HFFc6 (cell line): ENCODE measurements around the gene PDILT. TPM values are rescaled to one million over a fixed set of nuclear protein-coding genes. Genes with fewer than 3 reads are reported as not detected.

Experiments used
- DNase-seq: peaks from one replicate; pipeline ENCODE4 v3.0.0-alpha.2; 2018
- H3K27ac Mint-ChIP-seq: 2 replicates; pipeline ENCODE4 v1.8.0; 2020; ENCODE audit warnings: mild to moderate bottlenecking, mixed read lengths
- H3K27me3 Mint-ChIP-seq: 2 replicates; pipeline ENCODE4 v1.8.0; 2021; ENCODE audit warnings: mild to moderate bottlenecking, moderate library complexity, mixed read lengths; ENCODE audit not compliant: insufficient read depth
- H3K36me3 Mint-ChIP-seq: 2 replicates; pipeline ENCODE4 v1.8.0; 2021; ENCODE audit warnings: low read depth, mixed read lengths
- H3K4me1 Mint-ChIP-seq: 2 replicates; pipeline ENCODE4 v1.8.0; 2020; ENCODE audit warnings: low read depth, mixed read lengths
- H3K4me3 Mint-ChIP-seq: 2 replicates; pipeline ENCODE4 v1.8.0; 2020; ENCODE audit warnings: mild to moderate bottlenecking, moderate library complexity, mixed read lengths
- H3K9me3 Mint-ChIP-seq: 2 replicates; pipeline ENCODE4 v1.8.0; 2020; ENCODE audit warnings: mild to moderate bottlenecking, mixed read lengths
- CTCF ChIP-seq: fragments of 200-600 bp; sonication (generic); IDR thresholded peaks from 2 replicates; pipeline ENCODE4 v1.5.0; 2021; ENCODE audit warnings: antibody characterized with exemption, mild to moderate bottlenecking
- total RNA-seq, 6 experiments: library from RNA; stranded (reverse); fragmentation: NEBNext Ultra II Directional; extraction: Animal tissue kit (Norgen Biotek cat#: 25700); gene quantifications; 2 replicates in 1 of 6; 3 replicates in 5 of 6; pipeline ENCODE4 v1.2.3, GENCODE V29; 2021

The PDILT gene
- total RNA-seq, 6 experiments from 2014 or later: not detected

GRCh38 chr16:20348365-20349185, 56.0 kb downstream of the PDILT start:
- H3K36me3 Mint-ChIP-seq: no peaks in the 10 kb centered on the region
- no peak overlapping the region for H3K4me3 Mint-ChIP-seq
- no peak overlapping the region for H3K27ac Mint-ChIP-seq
- no peak for DNase-seq
- peaks cover 29% of the 10 kb centered on the region for H3K9me3 Mint-ChIP-seq
- H3K27me3 Mint-ChIP-seq: no peaks in the 10 kb centered on the region
- H3K4me1 Mint-ChIP-seq: no peaks in the 10 kb centered on the region
- no peak for TF ChIP-seq CTCF

DNA sequence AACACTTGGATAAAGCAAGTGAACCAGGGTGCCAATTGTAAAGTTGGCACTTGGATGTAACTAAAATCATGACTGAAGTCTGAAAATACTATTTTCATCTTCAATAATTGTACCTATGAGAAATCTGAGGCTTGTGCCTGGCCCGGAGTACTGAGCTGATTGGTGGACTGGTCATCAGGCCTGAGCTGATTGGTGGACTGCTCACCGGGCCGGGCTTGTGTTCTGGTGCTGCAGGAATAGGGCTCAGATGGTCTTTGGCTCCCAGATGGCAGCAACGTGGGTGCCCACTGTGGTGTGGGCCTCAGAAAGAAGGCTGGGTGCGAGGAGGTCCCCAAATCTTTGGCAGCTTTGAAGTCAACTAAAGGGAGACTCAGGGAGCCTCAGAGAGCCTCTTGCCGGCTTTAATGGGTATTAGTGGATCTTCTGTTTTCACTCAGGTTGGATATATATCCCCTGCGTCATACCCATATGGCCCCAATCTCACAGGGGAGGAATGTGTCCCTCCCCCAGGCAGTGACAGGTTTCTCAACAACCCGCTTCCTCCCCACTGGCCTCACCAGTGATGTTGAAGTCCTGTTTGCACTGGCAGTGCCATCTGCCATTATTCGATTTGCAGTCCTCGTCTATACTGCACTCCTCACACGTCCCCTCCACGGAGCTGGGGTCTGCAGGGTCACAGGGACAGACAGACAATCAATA, 56.7 kb downstream of the PDILT start:
- Mint-ChIP-seq H3K36me3 (no peaks in the 10 kb centered on the region), H3K4me1 (no peaks in the 10 kb centered on the region), H3K27ac (no peak overlapping the region), H3K9me3 (peaks cover 31% of the 10 kb centered on the region), H3K4me3 (no peak overlapping the region), H3K27me3 (no peaks in the 10 kb centered on the region)
- TF ChIP-seq CTCF: no peak
- DNase-seq: no peak

DNA sequence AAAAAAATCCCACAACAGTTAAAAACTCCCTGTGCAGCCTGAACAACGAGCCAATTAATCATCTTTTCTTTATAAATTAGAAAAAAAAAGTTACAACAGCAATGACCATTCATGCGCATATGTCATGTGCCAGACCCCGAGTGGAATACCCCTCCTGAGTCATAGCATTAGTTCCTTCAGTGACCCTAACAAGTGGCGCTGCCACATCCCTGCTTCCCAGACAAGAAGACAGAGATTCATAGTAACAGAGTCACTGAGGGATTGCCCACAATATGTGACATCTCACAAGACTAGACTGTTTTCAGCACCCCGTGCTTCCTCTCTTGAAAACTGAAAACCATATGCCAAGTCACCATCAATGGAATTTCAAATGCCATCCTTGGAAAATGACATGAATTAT, 59.9 kb downstream of the PDILT start:
- Mint-ChIP-seq H3K27me3 (no peaks in the 10 kb centered on the region), H3K9me3 (peaks cover 31% of the 10 kb centered on the region), H3K4me1 (no peaks in the 10 kb centered on the region), H3K4me3 (no peak overlapping the region), H3K27ac (no peak overlapping the region), H3K36me3 (no peaks in the 10 kb centered on the region)
- no peak for DNase-seq
- TF ChIP-seq CTCF: no peak

DNA sequence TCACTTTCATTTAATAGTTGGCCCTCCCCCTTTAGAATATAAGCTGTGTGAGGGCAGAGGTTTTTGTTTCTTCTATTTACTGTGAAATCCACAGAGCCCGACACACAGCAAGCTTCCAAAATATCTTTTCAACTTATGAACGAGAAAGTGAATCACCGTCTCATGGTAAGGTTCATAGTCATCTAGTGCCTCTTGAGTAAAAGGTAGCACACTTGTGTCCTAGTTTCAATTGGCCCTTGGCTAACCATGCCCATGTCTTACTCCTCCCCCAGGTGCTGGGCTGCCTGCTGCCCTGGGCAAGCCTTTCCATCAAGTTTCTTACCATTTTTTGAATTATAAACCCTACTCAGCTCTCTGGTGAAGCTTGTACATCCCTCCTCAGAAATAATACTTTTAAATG, 64.8 kb downstream of the PDILT start:
- Mint-ChIP-seq H3K27me3 (peaks cover 2% of the 10 kb centered on the region; the same call in 1 of the 2 replicates), H3K9me3 (peaks cover 19% of the 10 kb centered on the region), H3K4me3 (no peak overlapping the region), H3K4me1 (no peaks in the 10 kb centered on the region), H3K27ac (no peak overlapping the region), H3K36me3 (no peaks in the 10 kb centered on the region)
- no peak for TF ChIP-seq CTCF
- DNase-seq: no peak

DNA sequence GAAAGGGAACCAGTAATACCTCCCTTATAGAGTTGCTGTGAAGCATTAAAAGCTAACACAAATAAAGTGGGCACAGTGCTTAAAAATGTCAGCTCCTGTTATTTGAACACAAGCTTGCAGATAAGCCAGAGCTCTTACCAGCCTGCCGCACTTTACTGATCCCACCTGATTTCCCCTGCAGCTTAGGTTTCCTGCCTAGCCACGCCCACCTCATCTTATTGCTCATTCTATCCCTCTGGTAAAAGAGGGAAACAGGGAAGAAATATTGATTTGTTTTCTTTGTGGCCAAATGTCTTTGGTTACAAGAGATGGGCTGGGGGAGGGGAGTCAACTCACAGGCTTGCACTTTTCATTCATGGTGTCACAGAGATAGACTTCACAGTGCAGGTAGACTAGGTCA, 67.6 kb downstream of the PDILT start:
- no peaks in the 10 kb centered on the region for H3K36me3 Mint-ChIP-seq
- H3K9me3 Mint-ChIP-seq: peaks cover 13% of the 10 kb centered on the region
- H3K4me1 Mint-ChIP-seq: no peaks in the 10 kb centered on the region
- H3K4me3 Mint-ChIP-seq: no peak overlapping the region
- H3K27me3 Mint-ChIP-seq: peaks cover 2% of the 10 kb centered on the region; the same call in 1 of the 2 replicates
- no peak for DNase-seq
- H3K27ac Mint-ChIP-seq: no peak overlapping the region
- TF ChIP-seq CTCF: no peak
